Measurements from ENCODE around the gene PPP1R27.

- TF ChIP-seq, protein P1, sequence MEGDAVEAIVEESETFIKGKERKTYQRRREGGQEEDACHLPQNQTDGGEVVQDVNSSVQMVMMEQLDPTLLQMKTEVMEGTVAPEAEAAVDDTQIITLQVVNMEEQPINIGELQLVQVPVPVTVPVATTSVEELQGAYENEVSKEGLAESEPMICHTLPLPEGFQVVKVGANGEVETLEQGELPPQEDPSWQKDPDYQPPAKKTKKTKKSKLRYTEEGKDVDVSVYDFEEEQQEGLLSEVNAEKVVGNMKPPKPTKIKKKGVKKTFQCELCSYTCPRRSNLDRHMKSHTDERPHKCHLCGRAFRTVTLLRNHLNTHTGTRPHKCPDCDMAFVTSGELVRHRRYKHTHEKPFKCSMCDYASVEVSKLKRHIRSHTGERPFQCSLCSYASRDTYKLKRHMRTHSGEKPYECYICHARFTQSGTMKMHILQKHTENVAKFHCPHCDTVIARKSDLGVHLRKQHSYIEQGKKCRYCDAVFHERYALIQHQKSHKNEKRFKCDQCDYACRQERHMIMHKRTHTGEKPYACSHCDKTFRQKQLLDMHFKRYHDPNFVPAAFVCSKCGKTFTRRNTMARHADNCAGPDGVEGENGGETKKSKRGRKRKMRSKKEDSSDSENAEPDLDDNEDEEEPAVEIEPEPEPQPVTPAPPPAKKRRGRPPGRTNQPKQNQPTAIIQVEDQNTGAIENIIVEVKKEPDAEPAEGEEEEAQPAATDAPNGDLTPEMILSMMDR (IDR thresholded peaks at IDR 0.05; ENCODE audit: insufficient read depth, low read depth, low read length): no peak
- TF ChIP-seq EZH2 (IDR thresholded peaks at IDR 0.05; ENCODE audit: insufficient read depth, low read length): no peak
Measured at GRCh38 chr17:81833160-81833920, 1.5 kb downstream of the PPP1R27 start, which contains the start of gene MCRIP1.
